Vagina (tissue), 2 donors: ENCODE measurements around the gene METTL8. TPM values are rescaled to one million over a fixed set of nuclear protein-coding genes. Genes with fewer than 3 reads are reported as not detected.

Source experiments
- DNase-seq, 2 donors: peaks; one replicate each; pipeline ENCODE4 v3.0.0-alpha.2; 2017; ENCODE audit errors: extremely low spot score in 2 of 2
- H3K27ac ChIP-seq: fragments of 200-600 bp; sonication (generic); one replicate; pipeline ENCODE4 v1.5.1; 2019
- H3K27me3 ChIP-seq: fragments of 200-600 bp; sonication (generic); one replicate; pipeline ENCODE4 v1.5.1; 2019
- H3K36me3 ChIP-seq, 2 donors: fragments of 200-600 bp; sonication (generic); one replicate each; pipeline ENCODE4 v1.5.1; 2017 to 2019
- H3K4me1 ChIP-seq: fragments of 200-600 bp; sonication (generic); one replicate; pipeline ENCODE4 v1.5.1; 2019
- H3K4me3 ChIP-seq, 2 donors: fragments of 200-600 bp; sonication (generic); 1 replicate in 1 of 2; 2 replicates in 1 of 2; pipeline ENCODE4 v1.5.1; 2016 to 2019
- H3K9me3 ChIP-seq: fragments of 200-600 bp; sonication (generic); one replicate; pipeline ENCODE4 v1.5.1; 2019
- CTCF ChIP-seq, 3 experiments: fragments of 450-650 bp in 2 of 3; fragments of 200-600 bp in 1 of 3; sonication (generic) in 1 of 3; IDR thresholded peaks; one replicate each; pipeline ENCODE4 v1.5.1; 2017 to 2019; ENCODE audit warnings: antibody characterized with exemption in 3 of 3, mild to moderate bottlenecking in 2 of 3, moderate library complexity in 2 of 3
- POLR2A ChIP-seq, 2 donors: fragments of 450-650 bp; IDR thresholded peaks; one replicate each; pipeline ENCODE4 v1.6.1; 2017; ENCODE audit warnings: antibody characterized with exemption in 2 of 2, mild to moderate bottlenecking in 2 of 2, moderate library complexity in 2 of 2
- POLR2AphosphoS5 ChIP-seq, 2 donors: sonication (generic); formaldehyde crosslinking; IDR thresholded peaks; one replicate each; pipeline ENCODE4 v1.9.0; 2017; ENCODE audit warnings: antibody characterized with exemption in 2 of 2, mild to moderate bottlenecking in 2 of 2, low read depth in 1 of 2; ENCODE audit not compliant: insufficient read depth in 1 of 2
- intact Hi-C: fragments of 100-400 bp; cut with DNase I; formaldehyde crosslinking; loops from one replicate; pipeline ENCODE4 v1.15.1; 2023
- total RNA-seq: library from RNA; depleted of rRNA; stranded (reverse); fragments of >200 nt; gene quantifications from one replicate; pipeline ENCODE4 v1.2.3, GENCODE V29; 2016

Gene METTL8
- total RNA-seq, 1 donor from 2014 or later, result 27.7 TPM

DNA sequence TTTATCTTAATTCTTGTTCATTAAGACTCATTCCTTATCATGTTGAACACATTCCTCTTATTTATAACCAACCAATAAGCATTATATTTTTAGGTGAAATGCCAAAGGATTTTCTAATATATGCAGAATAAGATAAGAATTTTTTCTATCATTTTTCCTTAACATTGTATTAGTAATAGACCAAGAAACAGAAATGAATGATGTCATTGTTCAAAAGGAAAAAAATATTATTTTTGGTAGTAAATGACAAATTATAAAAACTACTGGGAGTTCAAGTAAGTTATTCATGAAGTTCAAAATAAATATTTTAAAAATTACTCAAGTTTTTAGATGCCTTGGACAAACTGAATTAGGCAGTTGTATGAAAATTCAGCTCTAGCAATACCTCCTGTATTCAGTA lies 25.7 kb upstream of the METTL8 start:
- Histone ChIP-seq H3K27me3 (no peaks in the 10 kb centered on the region), H3K9me3 (no peaks in the 10 kb centered on the region), H3K4me3 (no peak overlapping the region), H3K36me3 (peaks cover 0 to 25% of the 10 kb centered on the region in 2 donors), H3K4me1 (no peaks in the 10 kb centered on the region), H3K27ac (no peak overlapping the region)
- intact Hi-C loops, result no loop called here
- no peak for DNase-seq
- no peak for TF ChIP-seq CTCF (IDR thresholded peaks at IDR 0.05)
- TF ChIP-seq POLR2A (IDR thresholded peaks at IDR 0.05), result no peak
- no peak for TF ChIP-seq POLR2AphosphoS5 (IDR thresholded peaks at IDR 0.05; ENCODE audit: insufficient read depth in 1 of 2, low read depth in 1 of 2)

- Histone ChIP-seq H3K27me3 (no peaks in the 10 kb centered on the region), H3K27ac (no peak overlapping the region), H3K4me3 (no peak overlapping the region), H3K9me3 (no peaks in the 10 kb centered on the region), H3K4me1 (no peaks in the 10 kb centered on the region), H3K36me3 (peaks cover 0 to 36% of the 10 kb centered on the region in 2 donors)
- TF ChIP-seq CTCF (IDR thresholded peaks at IDR 0.05), result no peak
- no peak for TF ChIP-seq POLR2AphosphoS5 (IDR thresholded peaks at IDR 0.05; ENCODE audit: insufficient read depth in 1 of 2, low read depth in 1 of 2)
- no peak for TF ChIP-seq POLR2A (IDR thresholded peaks at IDR 0.05)
- intact Hi-C loops, result no loop called here
- DNase-seq, result no peak
These were observed 19.0 kb upstream of the METTL8 start for GRCh38 chr2:171452773-171453172.

DNA sequence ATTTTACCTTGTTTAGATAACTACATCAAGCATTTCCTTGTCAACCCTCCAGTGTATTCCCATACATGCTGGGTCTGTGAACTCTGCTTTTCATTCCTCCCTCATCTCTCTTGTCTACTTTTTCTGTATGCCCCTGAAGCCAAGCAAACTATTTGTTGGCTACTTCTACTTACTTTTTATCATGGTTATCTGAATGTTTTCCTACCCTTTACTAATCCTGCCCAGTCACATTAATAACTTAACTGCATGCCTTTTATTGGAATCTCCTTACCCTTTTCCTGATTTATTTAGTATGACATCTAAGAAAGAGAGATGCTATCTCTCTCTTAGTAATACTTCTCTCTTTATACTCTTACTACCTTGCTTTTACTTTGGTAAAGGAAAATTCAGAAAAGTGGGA lies 17.3 kb upstream of the METTL8 start:
- H3K4me1 ChIP-seq, result no peaks in the 10 kb centered on the region
- H3K4me3 ChIP-seq, result no peak overlapping the region
- peaks cover 0 to 35% of the 10 kb centered on the region in 2 donors for H3K36me3 ChIP-seq
- DNase-seq, result no peak
- no peaks in the 10 kb centered on the region for H3K9me3 ChIP-seq
- TF ChIP-seq CTCF (IDR thresholded peaks at IDR 0.05) (no peak), POLR2AphosphoS5 (IDR thresholded peaks at IDR 0.05; ENCODE audit: insufficient read depth in 1 of 2, low read depth in 1 of 2) (no peak), POLR2A (IDR thresholded peaks at IDR 0.05) (no peak)
- no peak overlapping the region for H3K27ac ChIP-seq
- no peaks in the 10 kb centered on the region for H3K27me3 ChIP-seq
- intact Hi-C loops, result no loop called here

DNA sequence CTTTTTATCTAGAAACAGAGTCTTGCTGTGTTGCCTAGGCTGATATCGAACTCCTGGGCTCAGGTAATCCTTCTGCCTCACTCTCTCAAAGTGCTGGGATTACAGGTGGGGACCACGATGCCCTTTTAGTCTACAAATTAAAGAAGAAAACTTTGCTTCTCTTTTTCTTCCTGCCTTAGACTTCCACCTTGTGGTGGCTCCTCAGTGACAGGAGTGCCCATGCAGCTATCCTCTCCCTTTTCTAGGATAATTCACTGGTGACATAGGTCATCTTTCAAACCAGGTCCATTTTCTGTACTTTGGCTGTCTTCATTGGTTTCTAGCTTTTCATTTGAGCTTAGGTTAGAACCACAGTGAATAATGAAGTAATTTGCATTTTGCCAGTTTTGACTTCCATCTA lies 13.9 kb upstream of the METTL8 start:
- H3K27ac ChIP-seq, result no peak overlapping the region
- peaks cover 0 to 22% of the 10 kb centered on the region in 2 donors for H3K36me3 ChIP-seq
- no peaks in the 10 kb centered on the region for H3K27me3 ChIP-seq
- H3K4me1 ChIP-seq, result no peaks in the 10 kb centered on the region
- no peaks in the 10 kb centered on the region for H3K9me3 ChIP-seq
- no peak overlapping the region for H3K4me3 ChIP-seq
- intact Hi-C loops, result no loop called here
- no peak for TF ChIP-seq POLR2A (IDR thresholded peaks at IDR 0.05)
- no peak for TF ChIP-seq POLR2AphosphoS5 (IDR thresholded peaks at IDR 0.05; ENCODE audit: insufficient read depth in 1 of 2, low read depth in 1 of 2)
- TF ChIP-seq CTCF (IDR thresholded peaks at IDR 0.05), result no peak
- DNase-seq, result no peak

DNA sequence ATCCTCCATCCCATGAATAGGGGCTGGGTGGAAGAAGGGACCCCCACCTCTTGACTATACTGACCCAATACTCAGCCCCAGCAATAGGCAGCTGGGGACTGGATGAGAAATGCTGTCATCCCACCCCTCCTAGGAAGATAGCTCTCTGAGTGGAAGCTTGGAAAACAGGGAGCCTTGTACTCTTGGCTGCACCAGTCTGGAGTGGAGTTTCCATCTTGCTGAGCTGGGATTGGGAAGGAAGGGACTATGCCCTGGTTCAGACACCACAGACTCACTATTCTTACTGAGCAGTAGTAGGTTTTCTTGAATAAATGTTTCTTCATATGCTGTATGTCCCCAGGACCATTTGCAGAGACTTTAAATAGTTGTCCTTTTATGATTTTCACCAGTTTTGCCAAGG lies 7.7 kb upstream of the METTL8 start:
- no peak for DNase-seq
- no peak for TF ChIP-seq CTCF (IDR thresholded peaks at IDR 0.05)
- no peak for TF ChIP-seq POLR2AphosphoS5 (IDR thresholded peaks at IDR 0.05; ENCODE audit: insufficient read depth in 1 of 2, low read depth in 1 of 2)
- TF ChIP-seq POLR2A (IDR thresholded peaks at IDR 0.05), result no peak

More for the DNA sequence above, 7.7 kb upstream of the METTL8 start:
- intact Hi-C loops, result no loop called here
- H3K4me1 ChIP-seq, result no peaks in the 10 kb centered on the region
- no peaks in the 10 kb centered on the region for H3K9me3 ChIP-seq
- H3K36me3 ChIP-seq, result peaks cover 0 to 17% of the 10 kb centered on the region in 2 donors
- no peak overlapping the region for H3K27ac ChIP-seq
- no peaks in the 10 kb centered on the region for H3K27me3 ChIP-seq
- no peak overlapping the region for H3K4me3 ChIP-seq
